IMR-90 (cell line): ENCODE measurements around the gene CPLX3. TPM values are rescaled to one million over a fixed set of nuclear protein-coding genes. Genes with fewer than 3 reads are reported as not detected.

Experiments
- ATAC-seq: fragments of 200-7000 bp; cut with Tn5 transposase; 2 replicates; pipeline ENCODE4 v1.9.1; 2020; ENCODE audit warnings: low read depth, mild to moderate bottlenecking, moderate library complexity
- BruUV-seq: library from RNA; stranded (reverse); fragments of 400-500 nt; replicated peaks from 2 replicates; lab custom pipeline; 2021; lab: Mats Ljungman, UMichigan
- CTCF ChIA-PET: fragments of 300-600 bp; formaldehyde crosslinking; extraction: SDS; loops from one replicate; lab custom pipeline; 2021; ENCODE audit warnings: antibody characterized with exemption; lab: Yijun Ruan, JAX
- POLR2A ChIA-PET: fragments of 300-600 bp; sonication (Branson Sonifier 250); formaldehyde crosslinking; loops from one replicate; lab custom pipeline; 2022; ENCODE audit warnings: antibody characterized with exemption; ENCODE audit not compliant: unreplicated experiment; lab: Charles Lee
- DNase-seq: peaks from one replicate; pipeline ENCODE4 v3.0.0; 2013
- H2AFZ ChIP-seq: replicated peaks from 2 replicates; pipeline ENCODE3; 2013; ENCODE audit warnings: low read length, mild to moderate bottlenecking; ENCODE audit not compliant: poor library complexity
- H2AK5ac ChIP-seq: 2 replicates; pipeline ENCODE4 v1.6.1; 2013; ENCODE audit warnings: low read depth, low read length, inconsistent platforms
- H2AK9ac ChIP-seq: replicated peaks from 2 replicates; pipeline ENCODE3; 2013; ENCODE audit warnings: mild to moderate bottlenecking, low read depth, low read length, moderate library complexity; ENCODE audit not compliant: poor library complexity
- H2BK120ac ChIP-seq: 2 replicates; pipeline ENCODE4 v1.6.1; 2013; ENCODE audit warnings: low read depth, low read length, inconsistent platforms
- H2BK15ac ChIP-seq: 3 replicates; pipeline ENCODE4 v1.6.1; 2013; ENCODE audit warnings: low read depth, low read length, inconsistent platforms
- H2BK20ac ChIP-seq: 2 replicates; pipeline ENCODE4 v1.6.1; 2013; ENCODE audit warnings: low read depth, mild to moderate bottlenecking, inconsistent platforms, low read length, moderate library complexity
- H2BK5ac ChIP-seq: 2 replicates; pipeline ENCODE4 v1.6.1; 2013; ENCODE audit warnings: mild to moderate bottlenecking, low read depth, low read length, inconsistent platforms; ENCODE audit not compliant: poor library complexity, severe bottlenecking
- H3K14ac ChIP-seq: replicated peaks from 2 replicates; pipeline ENCODE4 v1.6.1; 2013; ENCODE audit warnings: low read depth, low read length, inconsistent platforms
- H3K18ac ChIP-seq: 2 replicates; pipeline ENCODE4 v1.6.1; 2013; ENCODE audit warnings: low read depth, low read length, control low read depth
- H3K23ac ChIP-seq: 2 replicates; pipeline ENCODE4 v1.6.1; 2013; ENCODE audit warnings: low read depth, low read length, inconsistent platforms
- H3K27ac ChIP-seq: 2 replicates; pipeline ENCODE4 v1.5.1; 2013; ENCODE audit warnings: mild to moderate bottlenecking, control low read depth, low read length; ENCODE audit not compliant: insufficient read depth
- H3K27me3 ChIP-seq: 2 replicates; pipeline ENCODE4 v1.6.1; 2013; ENCODE audit warnings: low read length; ENCODE audit not compliant: control insufficient read depth, insufficient read depth
- H3K36me3 ChIP-seq: 2 replicates; pipeline ENCODE4 v1.6.1; 2013; ENCODE audit warnings: low read length, mixed read lengths; ENCODE audit not compliant: control insufficient read depth, insufficient read depth
- H3K4ac ChIP-seq: 2 replicates; pipeline ENCODE4 v1.6.1; 2013; ENCODE audit warnings: low read depth, low read length, inconsistent platforms
- H3K4me1 ChIP-seq: 2 replicates; pipeline ENCODE4 v1.6.1; 2013; ENCODE audit warnings: low read length, mixed read lengths; ENCODE audit not compliant: control insufficient read depth, insufficient read depth
- H3K4me2 ChIP-seq: 2 replicates; pipeline ENCODE4 v1.6.1; 2013; ENCODE audit warnings: low read depth, mild to moderate bottlenecking, control low read depth, low read length, moderate library complexity
- H3K4me3 ChIP-seq: 2 replicates; pipeline ENCODE4 v1.5.1; 2013; ENCODE audit warnings: low read depth, mild to moderate bottlenecking, control low read depth, low read length, moderate library complexity; ENCODE audit not compliant: insufficient read depth
- H3K56ac ChIP-seq: 2 replicates; pipeline ENCODE4 v1.6.1; 2013; ENCODE audit warnings: low read length, inconsistent platforms; ENCODE audit not compliant: insufficient read depth; ENCODE audit errors: extremely low read depth
- H3K79me1 ChIP-seq, 2 experiments: 2 replicates each; pipeline ENCODE4 v1.6.1; 2013; ENCODE audit warnings: low read length in 2 of 2, inconsistent platforms in 1 of 2, low read depth in 1 of 2
- H3K9ac ChIP-seq: 2 replicates; pipeline ENCODE4 v1.6.1; 2013; ENCODE audit warnings: low read depth, low read length, control low read depth
- H3K9me1 ChIP-seq: 2 replicates; pipeline ENCODE4 v1.6.1; 2013; ENCODE audit warnings: low read length, inconsistent platforms; ENCODE audit not compliant: insufficient read depth
- H3K9me3 ChIP-seq: 2 replicates; pipeline ENCODE4 v1.6.1; 2013; ENCODE audit warnings: low read length; ENCODE audit not compliant: control insufficient read depth, insufficient read depth
- H4K20me1 ChIP-seq: 2 replicates; pipeline ENCODE4 v1.6.1; 2013; ENCODE audit warnings: low read length, inconsistent platforms; ENCODE audit not compliant: insufficient read depth
- H4K5ac ChIP-seq: 2 replicates; pipeline ENCODE4 v1.6.1; 2013; ENCODE audit warnings: mild to moderate bottlenecking, low read depth, low read length, control low read depth
- H4K8ac ChIP-seq, 2 experiments: 2 replicates each; pipeline ENCODE4 v1.6.1; 2013; ENCODE audit warnings: low read depth in 2 of 2, low read length in 2 of 2, control low read depth in 1 of 2, inconsistent platforms in 1 of 2
- H4K91ac ChIP-seq: 2 replicates; pipeline ENCODE4 v1.6.1; 2013; ENCODE audit warnings: low read depth, low read length, inconsistent platforms; ENCODE audit not compliant: insufficient read depth
- CEBPB ChIP-seq: IDR thresholded peaks from 2 replicates; pipeline ENCODE4 v1.6.1; 2012; ENCODE audit warnings: low read depth, low read length, improper control_type of control experiment
- CHD1 ChIP-seq: IDR thresholded peaks from 2 replicates; pipeline ENCODE4 v1.6.1; 2012; ENCODE audit warnings: low read depth, low read length, improper control_type of control experiment
- ELK1 ChIP-seq: fragments of 150-350 bp; IDR thresholded peaks from 2 replicates; pipeline ENCODE4 v1.6.1; 2016; ENCODE audit warnings: low read depth, mild to moderate bottlenecking, low read length, moderate library complexity, borderline replicate concordance
- FOS ChIP-seq: fragments of 150-350 bp; IDR thresholded peaks from 2 replicates; pipeline ENCODE4 v1.6.1; 2016; ENCODE audit warnings: low read depth, low read length
- MAFK ChIP-seq: IDR thresholded peaks from 2 replicates; pipeline ENCODE4 v1.6.1; 2012; ENCODE audit warnings: low read depth, low read length, improper control_type of control experiment
- MAZ ChIP-seq: IDR thresholded peaks from 2 replicates; pipeline ENCODE4 v1.6.1; 2012; ENCODE audit warnings: low read depth, mild to moderate bottlenecking, low read length, improper control_type of control experiment, moderate library complexity, borderline replicate concordance
- MXI1 ChIP-seq: IDR thresholded peaks from 2 replicates; pipeline ENCODE4 v1.6.1; 2012; ENCODE audit warnings: low read depth, mild to moderate bottlenecking, low read length, moderate library complexity, borderline replicate concordance
- NFE2L2 ChIP-seq: fragments of 150-350 bp; IDR thresholded peaks from 2 replicates; pipeline ENCODE4 v1.6.1; 2016; ENCODE audit warnings: low read depth, mild to moderate bottlenecking, low read length
- POLR2A ChIP-seq: IDR thresholded peaks from 2 replicates; pipeline ENCODE4 v1.6.1; 2012; ENCODE audit warnings: mild to moderate bottlenecking, low read depth, low read length
- RAD21 ChIP-seq: IDR thresholded peaks from 2 replicates; pipeline ENCODE4 v1.6.1; 2012; ENCODE audit warnings: low read length, improper control_type of control experiment
- RCOR1 ChIP-seq: IDR thresholded peaks from 2 replicates; pipeline ENCODE4 v1.6.1; 2012; ENCODE audit warnings: mild to moderate bottlenecking, low read length, improper control_type of control experiment; ENCODE audit not compliant: insufficient replicate concordance
- RFX5 ChIP-seq: IDR thresholded peaks from 2 replicates; pipeline ENCODE4 v1.8.0; 2012; ENCODE audit warnings: low read depth, mild to moderate bottlenecking, low read length, moderate library complexity
- SMC3 ChIP-seq: fragments of 150-350 bp; IDR thresholded peaks from 2 replicates; pipeline ENCODE4 v1.6.1; 2016; ENCODE audit warnings: low read depth, mild to moderate bottlenecking, antibody characterized with exemption, low read length, moderate library complexity
- whole genome bisulfite sequencing, 2 experiments: methylation state at CpG; one replicate each; pipeline versions ENCODE4 v1.1.5 to v1.1.7; 2013; ENCODE audit warnings: missing lambda C conversion rate in 2 of 2; ENCODE audit not compliant: insufficient read length in 1 of 2; ENCODE audit errors: extremely low coverage in 2 of 2; 5-methylcytosine and 5-hydroxymethylcytosine counted together
- dilution Hi-C: fragments of 300-500 bp; cut with HindIII; formaldehyde crosslinking; loops from one replicate; pipeline ENCODE4 v1.14.3; 2018; ENCODE audit warnings: low sequenced_read_pairs; ENCODE audit not compliant: unreplicated experiment
- in situ Hi-C: fragments of 300-500 bp; cut with MboI; formaldehyde crosslinking; loops from 3 replicates; pipeline ENCODE4 v1.14.3; 2019; ENCODE audit warnings: low sequenced_read_pairs, inconsistent platforms, mixed read lengths
- intact Hi-C: fragments of 100-400 bp; cut with micrococcal nuclease; formaldehyde crosslinking; loops from 2 replicates; pipeline ENCODE4 v1.10.0; 2022
- polyA plus RNA-seq, 3 experiments: library from polyadenylated mRNA; depleted of rRNA; stranded (reverse); fragments of >200 nt; gene quantifications; 2 replicates each; pipeline ENCODE4 v1.2.3, GENCODE V29; 2012; ENCODE audit warnings: low replicate concordance in 1 of 3
- total RNA-seq: library from RNA; depleted of rRNA; stranded (reverse); fragments of >200 nt; gene quantifications from 2 replicates; pipeline ENCODE4 v1.2.3, GENCODE V29; 2012

CPLX3 gene
- total and polyA plus RNA-seq, 2 of the 4 experiments (the other 2 are of a cell fraction): not detected

GRCh38 chr15:74784426-74785193, 41.8 kb upstream of the CPLX3 start (continued):
- TF ChIP-seq CHD1: no peak

- POLR2A ChIA-PET: no interaction called here
- CTCF ChIA-PET: no interaction called here
- Histone ChIP-seq H3K4me3 (no peak overlapping the region), H3K4ac (no peak overlapping the region), H2BK120ac (no peak overlapping the region), H4K20me1 (peaks cover 72% of the 10 kb centered on the region), H3K14ac (no peak overlapping the region), H2BK20ac (no peak overlapping the region), H4K5ac (no peak overlapping the region), H3K4me1 (peaks cover 36% of the 10 kb centered on the region), H2AFZ (no peak overlapping the region), H3K36me3 (peaks cover 2% of the 10 kb centered on the region; the same call in 1 of the 2 replicates), H3K23ac (peak overlapping the region; percentile 15; the same call in 1 of the 2 replicates), H3K4me2 (no peak overlapping the region), H3K56ac (no peak overlapping the region), H2AK9ac (no peak overlapping the region), H2AK5ac (no peak overlapping the region), H3K9me1 (peaks cover 30% of the 10 kb centered on the region), H3K9me3 (no peaks in the 10 kb centered on the region), H3K9ac (no peak overlapping the region), H4K8ac (no peak overlapping the region), H2BK15ac (no peak overlapping the region), H3K27ac (no peak overlapping the region), H2BK5ac (no peak overlapping the region), H3K18ac (no peak overlapping the region), H4K91ac (no peak overlapping the region), H3K79me1 (peaks cover 9 to 85% of the 10 kb centered on the region in 2 experiments; a peak in 3 of 4 replicates), H3K27me3 (no peaks in the 10 kb centered on the region)
- intact Hi-C loops (no loop called here), dilution Hi-C loops (no loop called here), in situ Hi-C loops (no loop called here)
- ATAC-seq (no peak), DNase-seq (no peak)
- WGBS, 2 experiments: 97% methylated on average over 7 of the region's 13 CpGs; no CpG with 5 or more reads in 1 of the 2 experiments
- BruUV-seq: no TSS peak
- TF ChIP-seq MAFK (no peak), RAD21 (no peak), POLR2A (no peak), NFE2L2 (no peak), CHD1 (no peak), SMC3 (no peak), ELK1 (no peak), RCOR1 (no peak), MXI1 (no peak), FOS (no peak), CEBPB (no peak), MAZ (no peak), RFX5 (no peak)
Observed at GRCh38 chr15:74785194-74786032, 41.0 kb upstream of the CPLX3 start.
